ENCODE data around the gene FHIP1A.

GRCh38 chr4:151443752-151444151 is 34.8 kb downstream of the FHIP1A start:
- TF ChIP-seq CTCF (IDR thresholded peaks at IDR 0.05) (no peak), EP300 (IDR thresholded peaks at IDR 0.05) (no peak)
